Caco-2 (cell line): ENCODE data around the gene PTPN3. TPM values are rescaled to one million over a fixed set of nuclear protein-coding genes. Genes with fewer than 3 reads are reported as not detected.

ENCODE experiments used
- BruUV-seq: library from RNA; stranded (reverse); fragments of 400-500 nt; replicated peaks from 2 replicates; lab custom pipeline; 2021; lab: Mats Ljungman, UMichigan
- CTCF ChIA-PET: fragments of 300-600 bp; sonication (Branson Sonifier 250); formaldehyde crosslinking; loops from one replicate; lab custom pipeline; 2022; ENCODE audit warnings: antibody characterized with exemption; lab: Charles Lee
- POLR2A ChIA-PET: fragments of 300-600 bp; sonication (Branson Sonifier 250); formaldehyde crosslinking; loops from one replicate; lab custom pipeline; 2022; ENCODE audit warnings: antibody characterized with exemption; lab: Charles Lee
- DNase-seq, 2 experiments: peaks; one replicate each; pipeline versions ENCODE4 v3.0.0 to v3.0.0-alpha.2; 2020 to 2022
- H3K27me3 ChIP-seq: replicated peaks from 2 replicates; pipeline ENCODE4 v1.6.0; 2011; ENCODE audit warnings: low read length; ENCODE audit not compliant: control insufficient read depth, insufficient read depth
- H3K36me3 ChIP-seq: 2 replicates; pipeline ENCODE4 v1.5.1; 2011; ENCODE audit warnings: low read length; ENCODE audit not compliant: control insufficient read depth, insufficient read depth
- H3K4me1 ChIP-seq: fragments of 250-450 bp; sonication (Bioruptor Pico); 2 replicates; pipeline ENCODE4 v1.5.1; 2020; ENCODE audit warnings: mild to moderate bottlenecking
- H3K4me3 ChIP-seq: 2 replicates; pipeline ENCODE4 v1.5.1; 2011; ENCODE audit warnings: low read depth, mild to moderate bottlenecking, control low read depth, low read length
- H3K9me3 ChIP-seq: fragments of 250-450 bp; sonication (Bioruptor Pico); 2 replicates; pipeline ENCODE4 v1.5.1; 2020; ENCODE audit warnings: mild to moderate bottlenecking, moderate library complexity
- H3K27ac Mint-ChIP-seq: one replicate; pipeline ENCODE4 v1.8.0; 2022; ENCODE audit warnings: mixed read lengths; ENCODE audit not compliant: unreplicated experiment
- H3K27me3 Mint-ChIP-seq: one replicate; pipeline ENCODE4 v1.8.0; 2022; ENCODE audit warnings: mixed read lengths; ENCODE audit not compliant: insufficient read depth, unreplicated experiment
- H3K36me3 Mint-ChIP-seq: one replicate; pipeline ENCODE4 v1.8.0; 2022; ENCODE audit warnings: mild to moderate bottlenecking, mixed read lengths; ENCODE audit not compliant: insufficient read depth, unreplicated experiment
- H3K4me1 Mint-ChIP-seq: one replicate; pipeline ENCODE4 v1.8.0; 2022; ENCODE audit warnings: low read depth, mixed read lengths; ENCODE audit not compliant: unreplicated experiment
- H3K4me3 Mint-ChIP-seq: one replicate; pipeline ENCODE4 v1.8.0; 2022; ENCODE audit warnings: mild to moderate bottlenecking, moderate library complexity, mixed read lengths; ENCODE audit not compliant: unreplicated experiment
- H3K9me3 Mint-ChIP-seq: one replicate; pipeline ENCODE4 v1.8.0; 2022; ENCODE audit warnings: mixed read lengths; ENCODE audit not compliant: unreplicated experiment
- intact Hi-C: fragments of 100-400 bp; cut with micrococcal nuclease; formaldehyde crosslinking; loops from one replicate; pipeline ENCODE4 v1.10.0; 2022; ENCODE audit not compliant: unreplicated experiment
- total RNA-seq: library from RNA; stranded (reverse); gene quantifications from 2 replicates; pipeline ENCODE4 v1.2.3, GENCODE V29; 2022
- TF ChIP-seq, protein P1 (sequence below), 2 experiments: fragments of 200-600 bp in 1 of 2; IDR thresholded peaks; 1 replicate in 1 of 2; 2 replicates in 1 of 2; pipeline versions ENCODE4 v1.5.1 to v1.8.0; 2011 to 2022; ENCODE audit warnings: antibody characterized with exemption in 1 of 2, control low read depth in 1 of 2, inconsistent platforms in 1 of 2, low read depth in 1 of 2, low read length in 1 of 2, mild to moderate bottlenecking in 1 of 2, moderate library complexity in 1 of 2; ENCODE audit not compliant: insufficient read depth in 1 of 2, severe bottlenecking in 1 of 2, unreplicated experiment in 1 of 2

Gene PTPN3
- total RNA-seq, 1 experiment from 2014 or later: 12.4 TPM

GRCh38 chr9:109504689-109505088, 6.6 kb upstream of the PTPN3 start:
- H3K4me1 ChIP-seq: peaks cover 22% of the 10 kb centered on the region
- no peaks in the 10 kb centered on the region for H3K9me3 ChIP-seq
- H3K27ac Mint-ChIP-seq: no peak overlapping the region
- POLR2A ChIA-PET: no interaction called here
- no peaks in the 10 kb centered on the region for H3K36me3 ChIP-seq
- H3K9me3 Mint-ChIP-seq: no peaks in the 10 kb centered on the region
- no peak for DNase-seq
- TF ChIP-seq, protein P1, sequence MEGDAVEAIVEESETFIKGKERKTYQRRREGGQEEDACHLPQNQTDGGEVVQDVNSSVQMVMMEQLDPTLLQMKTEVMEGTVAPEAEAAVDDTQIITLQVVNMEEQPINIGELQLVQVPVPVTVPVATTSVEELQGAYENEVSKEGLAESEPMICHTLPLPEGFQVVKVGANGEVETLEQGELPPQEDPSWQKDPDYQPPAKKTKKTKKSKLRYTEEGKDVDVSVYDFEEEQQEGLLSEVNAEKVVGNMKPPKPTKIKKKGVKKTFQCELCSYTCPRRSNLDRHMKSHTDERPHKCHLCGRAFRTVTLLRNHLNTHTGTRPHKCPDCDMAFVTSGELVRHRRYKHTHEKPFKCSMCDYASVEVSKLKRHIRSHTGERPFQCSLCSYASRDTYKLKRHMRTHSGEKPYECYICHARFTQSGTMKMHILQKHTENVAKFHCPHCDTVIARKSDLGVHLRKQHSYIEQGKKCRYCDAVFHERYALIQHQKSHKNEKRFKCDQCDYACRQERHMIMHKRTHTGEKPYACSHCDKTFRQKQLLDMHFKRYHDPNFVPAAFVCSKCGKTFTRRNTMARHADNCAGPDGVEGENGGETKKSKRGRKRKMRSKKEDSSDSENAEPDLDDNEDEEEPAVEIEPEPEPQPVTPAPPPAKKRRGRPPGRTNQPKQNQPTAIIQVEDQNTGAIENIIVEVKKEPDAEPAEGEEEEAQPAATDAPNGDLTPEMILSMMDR (IDR thresholded peaks at IDR 0.05; ENCODE audit: insufficient read depth in 1 of 2, low read depth in 1 of 2, low read length in 1 of 2, severe bottlenecking in 1 of 2, unreplicated experiment in 1 of 2): no peak
- BruUV-seq: no TSS peak
- intact Hi-C loops: no loop called here
- peaks cover 21% of the 10 kb centered on the region for H3K4me1 Mint-ChIP-seq
- no peak overlapping the region for H3K4me3 ChIP-seq
- H3K4me3 Mint-ChIP-seq: no peak overlapping the region
- H3K27me3 ChIP-seq: no peaks in the 10 kb centered on the region
- CTCF ChIA-PET: no interaction called here
- no peaks in the 10 kb centered on the region for H3K36me3 Mint-ChIP-seq
- no peaks in the 10 kb centered on the region for H3K27me3 Mint-ChIP-seq

- Mint-ChIP-seq H3K27me3 (no peaks in the 10 kb centered on the region), H3K4me1 (peaks cover 23% of the 10 kb centered on the region), H3K27ac (no peak overlapping the region), H3K9me3 (no peaks in the 10 kb centered on the region), H3K36me3 (peaks cover 6% of the 10 kb centered on the region), H3K4me3 (peak overlapping the region; percentile 83)
- Histone ChIP-seq H3K36me3 (no peaks in the 10 kb centered on the region; the same call in 1 of the 2 replicates), H3K9me3 (no peaks in the 10 kb centered on the region), H3K27me3 (no peaks in the 10 kb centered on the region), H3K4me1 (peaks cover 16% of the 10 kb centered on the region), H3K4me3 (no peak overlapping the region)
- POLR2A ChIA-PET: no interaction called here
- intact Hi-C loops: no loop called here
- CTCF ChIA-PET: no interaction called here
- BruUV-seq: TSS peak; percentile 73
- TF ChIP-seq, protein P1 (IDR thresholded peaks at IDR 0.05; ENCODE audit: insufficient read depth in 1 of 2, low read depth in 1 of 2, low read length in 1 of 2, severe bottlenecking in 1 of 2, unreplicated experiment in 1 of 2): no peak
- no peak for DNase-seq
These were observed 2.4 kb upstream of the PTPN3 start for GRCh38 chr9:109500421-109500974.

- BruUV-seq: no TSS peak
- H3K4me1 Mint-ChIP-seq: peaks cover 23% of the 10 kb centered on the region
These were observed 1.7 kb upstream of the PTPN3 start for GRCh38 chr9:109499631-109500410.

More at GRCh38 chr9:109499631-109500410, 1.7 kb upstream of the PTPN3 start:
- Mint-ChIP-seq H3K36me3 (peaks cover 6% of the 10 kb centered on the region), H3K4me3 (peak overlapping the region; percentile 83), H3K9me3 (no peaks in the 10 kb centered on the region), H3K27ac (no peak overlapping the region), H3K27me3 (no peaks in the 10 kb centered on the region)
- Histone ChIP-seq H3K4me3 (peak overlapping the region; percentile 48), H3K36me3 (no peaks in the 10 kb centered on the region; the same call in 1 of the 2 replicates), H3K4me1 (peaks cover 16% of the 10 kb centered on the region), H3K27me3 (no peaks in the 10 kb centered on the region), H3K9me3 (no peaks in the 10 kb centered on the region)
- TF ChIP-seq, protein P1 (IDR thresholded peaks at IDR 0.05; ENCODE audit: insufficient read depth in 1 of 2, low read depth in 1 of 2, low read length in 1 of 2, severe bottlenecking in 1 of 2, unreplicated experiment in 1 of 2): no peak
- peak; percentile 87 to 88 for DNase-seq
- ChIA-PET CTCF (no interaction called here), POLR2A (no interaction called here)
- intact Hi-C loops: loop anchor here (1.0 to 2.0 kb wide), 2 partner anchors 21 to 23 kb away; no protein-coding TSS in a partner anchor
